HG02852 (cell line): ENCODE measurements around the gene SSMEM1.
"Not testable (repeated sequence)": the region's sequence is repeated elsewhere in the genome, so short reads cannot be mapped to it uniquely, and the experiment has no call there.

Experiments
- ATAC-seq: cut with Tn5 transposase; IDR thresholded peaks from one replicate; pipeline ENCODE4 v1.9.1; 2021; ENCODE audit warnings: mild to moderate bottlenecking, moderate library complexity; ENCODE audit not compliant: unreplicated experiment

The SSMEM1 gene

DNA sequence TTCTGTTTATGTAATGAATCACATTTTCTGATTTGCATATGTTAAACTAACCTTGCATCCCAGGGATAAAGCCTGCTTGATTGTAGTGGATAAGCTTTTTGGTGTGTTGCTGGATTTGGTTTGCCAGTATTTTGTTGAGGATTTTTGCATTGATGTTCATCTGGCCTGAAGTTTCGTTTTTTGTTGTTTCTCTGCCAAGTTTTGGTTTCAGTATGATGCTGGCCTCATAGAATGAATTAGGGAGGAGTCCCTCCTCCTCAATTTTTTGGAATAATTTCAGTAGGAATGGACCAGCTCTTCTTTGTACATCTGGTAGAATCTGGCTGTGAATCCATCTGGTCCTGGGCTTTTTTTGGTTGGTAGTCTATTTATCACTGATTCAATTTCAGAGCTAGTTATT lies 35.8 kb downstream of the SSMEM1 start:
- ATAC-seq, result not testable (repeated sequence)

DNA sequence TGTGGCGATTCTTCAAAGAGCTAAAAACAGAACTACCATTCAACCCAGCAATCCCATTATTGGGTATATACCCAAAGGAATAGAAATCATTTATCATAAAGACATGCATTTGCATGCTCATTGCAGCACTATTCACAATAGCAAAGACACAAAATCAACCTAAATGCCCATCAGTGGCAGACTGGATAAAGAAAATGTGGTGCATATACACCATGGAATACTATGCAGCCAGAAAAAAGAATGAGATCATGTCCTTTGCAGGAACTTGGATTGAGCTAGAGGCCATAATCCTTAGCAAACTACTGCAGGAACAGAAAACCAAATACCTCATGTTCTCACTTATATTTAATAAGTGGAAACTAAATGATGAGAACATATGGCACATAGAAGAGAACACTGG lies 38.8 kb downstream of the SSMEM1 start:
- not testable (repeated sequence) for ATAC-seq

GRCh38 chr7:130248842-130249241 lies 41.2 kb downstream of the SSMEM1 start:
- ATAC-seq, result not testable (repeated sequence)

- ATAC-seq, result not testable (repeated sequence)
These were observed 42.0 kb downstream of the SSMEM1 start for GRCh38 chr7:130249626-130250025.

DNA sequence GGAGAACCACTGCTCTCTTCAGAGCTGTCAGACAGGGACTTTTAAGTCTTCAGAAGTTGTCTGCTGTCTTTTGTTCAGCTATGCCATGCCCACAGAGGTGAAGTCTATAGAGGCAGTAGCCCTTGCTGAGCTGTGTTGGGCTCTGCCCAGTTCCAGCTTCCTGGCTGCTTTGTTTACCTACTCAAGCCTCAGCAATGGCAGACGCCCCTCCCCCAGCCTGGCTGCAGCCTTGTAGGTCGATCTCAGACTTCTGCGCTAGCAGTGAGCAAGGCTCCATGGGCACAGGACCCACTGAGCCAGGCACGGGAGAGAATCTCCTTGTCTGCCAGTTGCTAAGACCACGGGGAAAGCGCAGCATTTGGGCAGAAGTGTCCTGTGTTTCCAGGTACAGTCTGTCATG lies 46.9 kb downstream of the SSMEM1 start:
- ATAC-seq, result no peak

- ATAC-seq, result no peak
These were observed 49.0 kb downstream of the SSMEM1 start for GRCh38 chr7:130256704-130257103.

DNA sequence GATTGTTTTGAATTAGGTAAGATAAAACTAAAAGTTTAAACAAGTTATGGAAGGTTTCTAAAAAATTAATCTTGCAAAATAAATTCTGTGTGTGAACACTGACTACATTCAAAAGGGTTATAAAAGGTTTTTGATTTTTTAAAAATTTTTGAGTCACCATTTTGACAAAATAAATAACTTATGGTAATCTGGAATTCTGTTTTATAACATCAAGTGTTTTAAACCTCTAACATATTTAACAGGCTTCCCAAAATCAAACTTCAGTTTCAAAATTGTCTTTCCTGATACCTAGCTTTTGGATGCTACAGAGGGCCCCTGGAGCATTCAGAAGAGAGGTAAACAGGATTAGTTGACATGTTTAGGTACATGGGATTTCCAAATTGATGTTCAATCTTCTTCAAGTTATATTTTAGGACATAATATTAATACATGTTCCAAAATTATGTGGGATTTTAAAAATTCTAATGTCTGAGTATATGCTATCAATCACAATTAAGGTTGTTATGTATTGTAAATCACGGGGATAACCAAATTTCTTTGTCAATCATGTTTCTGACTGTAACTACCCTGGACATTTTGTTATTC lies 50.9 kb downstream of the SSMEM1 start:
- ATAC-seq, result no peak

GRCh38 chr7:130262448-130262847 lies 54.8 kb downstream of the SSMEM1 start:
- ATAC-seq, result no peak

DNA sequence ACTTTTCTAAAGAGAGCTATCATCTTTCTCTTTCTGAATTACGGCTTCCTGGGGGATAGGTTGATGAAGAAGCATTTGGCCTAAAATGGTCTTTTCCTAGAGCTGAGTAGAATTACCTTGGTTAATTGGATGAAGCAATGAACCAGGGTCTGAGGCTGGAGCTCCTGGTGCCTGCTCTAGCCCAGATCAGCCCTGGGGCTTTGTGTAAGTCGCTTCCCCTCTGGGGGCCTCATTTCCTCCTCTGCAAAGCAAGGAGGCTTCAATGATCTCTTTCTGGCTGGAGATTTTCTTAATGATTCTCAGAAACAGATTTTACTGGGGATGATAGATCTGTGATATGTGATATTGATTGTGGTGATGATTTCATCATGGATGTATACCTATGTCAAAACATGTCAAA lies 55.5 kb downstream of the SSMEM1 start:
- no peak for ATAC-seq
